C4-2B (cell line): ENCODE measurements around the gene AGBL1.

ENCODE experiments used
- ZFX ChIP-seq: fragments of 450-650 bp; IDR thresholded peaks from 2 replicates; pipeline ENCODE4 v1.6.1; 2017
- TF ChIP-seq, protein P1 (sequence below): fragments of 450-650 bp; conservative IDR thresholded peaks from 2 replicates; pipeline ENCODE4 v1.5.1; 2017; ENCODE audit warnings: mild to moderate bottlenecking

DNA sequence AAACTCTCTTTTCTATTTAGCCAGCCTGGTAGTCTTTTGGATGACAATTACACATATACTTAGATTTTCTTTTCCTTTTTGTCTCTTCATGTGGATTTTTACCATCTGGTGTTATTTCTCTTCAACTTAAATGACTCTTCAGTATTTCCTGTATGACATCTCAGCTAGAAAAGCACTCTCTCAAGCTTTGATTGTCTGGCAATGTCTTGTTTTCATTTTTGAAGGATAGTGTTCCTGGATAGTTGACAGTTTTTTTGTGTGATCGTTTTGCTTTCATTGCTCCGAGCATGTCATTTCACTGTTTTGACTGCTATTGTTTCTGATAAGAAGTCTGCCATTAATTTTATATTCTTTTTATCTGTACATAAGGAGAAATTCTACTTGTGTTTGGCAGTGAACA is 766.4 kb downstream of the AGBL1 start:
- TF ChIP-seq, protein P1, sequence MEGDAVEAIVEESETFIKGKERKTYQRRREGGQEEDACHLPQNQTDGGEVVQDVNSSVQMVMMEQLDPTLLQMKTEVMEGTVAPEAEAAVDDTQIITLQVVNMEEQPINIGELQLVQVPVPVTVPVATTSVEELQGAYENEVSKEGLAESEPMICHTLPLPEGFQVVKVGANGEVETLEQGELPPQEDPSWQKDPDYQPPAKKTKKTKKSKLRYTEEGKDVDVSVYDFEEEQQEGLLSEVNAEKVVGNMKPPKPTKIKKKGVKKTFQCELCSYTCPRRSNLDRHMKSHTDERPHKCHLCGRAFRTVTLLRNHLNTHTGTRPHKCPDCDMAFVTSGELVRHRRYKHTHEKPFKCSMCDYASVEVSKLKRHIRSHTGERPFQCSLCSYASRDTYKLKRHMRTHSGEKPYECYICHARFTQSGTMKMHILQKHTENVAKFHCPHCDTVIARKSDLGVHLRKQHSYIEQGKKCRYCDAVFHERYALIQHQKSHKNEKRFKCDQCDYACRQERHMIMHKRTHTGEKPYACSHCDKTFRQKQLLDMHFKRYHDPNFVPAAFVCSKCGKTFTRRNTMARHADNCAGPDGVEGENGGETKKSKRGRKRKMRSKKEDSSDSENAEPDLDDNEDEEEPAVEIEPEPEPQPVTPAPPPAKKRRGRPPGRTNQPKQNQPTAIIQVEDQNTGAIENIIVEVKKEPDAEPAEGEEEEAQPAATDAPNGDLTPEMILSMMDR = no peak
- TF ChIP-seq ZFX = no peak
